H9 (cell line): ENCODE measurements around the gene LRWD1. TPM values are rescaled to one million over a fixed set of nuclear protein-coding genes. Genes with fewer than 3 reads are reported as not detected.

Experiments used
- DNase-seq: peaks from one replicate; pipeline ENCODE4 v3.0.0-alpha.2; 2017
- H2AFZ ChIP-seq: one replicate; pipeline ENCODE4 v1.6.1; 2013; ENCODE audit warnings: mild to moderate bottlenecking, low read length, control low read depth, moderate library complexity
- H2AK5ac ChIP-seq: 2 replicates; pipeline ENCODE4 v1.6.1; 2013; ENCODE audit warnings: low read length, control low read depth, mixed read lengths; ENCODE audit not compliant: insufficient read length
- H2BK120ac ChIP-seq: one replicate; pipeline ENCODE4 v1.6.1; 2013; ENCODE audit warnings: low read depth, mild to moderate bottlenecking, low read length, control low read depth, inconsistent platforms; ENCODE audit not compliant: poor library complexity, severe bottlenecking
- H2BK12ac ChIP-seq: 2 replicates; pipeline ENCODE4 v1.6.1; 2013; ENCODE audit warnings: low read length, control low read depth, mixed read lengths, low read depth; ENCODE audit not compliant: insufficient read length
- H2BK15ac ChIP-seq: 2 replicates; pipeline ENCODE4 v1.6.1; 2013; ENCODE audit warnings: low read depth, low read length, control low read depth
- H2BK20ac ChIP-seq: one replicate; pipeline ENCODE4 v1.6.1; 2013; ENCODE audit warnings: low read depth, mild to moderate bottlenecking, low read length, control low read depth, inconsistent platforms; ENCODE audit not compliant: poor library complexity, severe bottlenecking
- H2BK5ac ChIP-seq: 2 replicates; pipeline ENCODE4 v1.6.1; 2013; ENCODE audit warnings: low read length, control low read depth, mixed read lengths; ENCODE audit not compliant: insufficient read length
- H3K14ac ChIP-seq: 2 replicates; pipeline ENCODE4 v1.6.1; 2013; ENCODE audit warnings: low read length, control low read depth; ENCODE audit not compliant: insufficient read depth
- H3K18ac ChIP-seq: 2 replicates; pipeline ENCODE4 v1.6.1; 2013; ENCODE audit warnings: low read depth, mild to moderate bottlenecking, mixed read lengths, low read length, control low read depth; ENCODE audit not compliant: insufficient read length
- H3K23ac ChIP-seq: 2 replicates; pipeline ENCODE4 v1.6.1; 2013; ENCODE audit warnings: low read length, control low read depth, mixed read lengths, low read depth; ENCODE audit not compliant: insufficient read length
- H3K23me2 ChIP-seq: 2 replicates; pipeline ENCODE4 v1.6.1; 2013; ENCODE audit warnings: low read depth, mild to moderate bottlenecking, mixed read lengths, low read length, control low read depth; ENCODE audit not compliant: insufficient read length, poor library complexity, severe bottlenecking
- H3K27ac ChIP-seq: 2 replicates; pipeline ENCODE4 v1.5.1; 2013; ENCODE audit warnings: low read length, control low read depth, mixed read lengths, low read depth; ENCODE audit not compliant: insufficient read length
- H3K27me3 ChIP-seq: 2 replicates; pipeline ENCODE4 v1.6.1; 2013; ENCODE audit warnings: low read length, control low read depth, inconsistent platforms; ENCODE audit not compliant: insufficient read depth
- H3K4ac ChIP-seq: 2 replicates; pipeline ENCODE4 v1.6.1; 2013; ENCODE audit warnings: low read depth, mild to moderate bottlenecking, control low read depth, inconsistent platforms, low read length, moderate library complexity
- H3K4me1 ChIP-seq: 2 replicates; pipeline ENCODE4 v1.6.1; 2013; ENCODE audit warnings: low read length, control low read depth, inconsistent platforms; ENCODE audit not compliant: insufficient read depth
- H3K4me2 ChIP-seq: 2 replicates; pipeline ENCODE4 v1.6.1; 2013; ENCODE audit warnings: low read length, control low read depth, mixed read lengths; ENCODE audit not compliant: insufficient read length, insufficient read depth
- H3K56ac ChIP-seq: 2 replicates; pipeline ENCODE4 v1.6.1; 2013; ENCODE audit warnings: low read depth, mild to moderate bottlenecking, mixed read lengths, low read length, control low read depth; ENCODE audit not compliant: insufficient read length
- H3K79me1 ChIP-seq: 2 replicates; pipeline ENCODE4 v1.6.1; 2013; ENCODE audit warnings: low read depth, mild to moderate bottlenecking, moderate library complexity, low read length, control low read depth, inconsistent platforms; ENCODE audit not compliant: insufficient read depth, poor library complexity, severe bottlenecking
- H3K79me2 ChIP-seq: 2 replicates; pipeline ENCODE4 v1.6.1; 2013; ENCODE audit warnings: low read length, control low read depth, inconsistent platforms; ENCODE audit not compliant: insufficient read depth
- H3K9ac ChIP-seq: 2 replicates; pipeline ENCODE4 v1.6.1; 2013; ENCODE audit warnings: low read length, control low read depth, mixed read lengths; ENCODE audit not compliant: insufficient read length; ENCODE audit errors: extremely low read depth
- H3K9me3 ChIP-seq: one replicate; pipeline ENCODE4 v1.6.1; 2013; ENCODE audit warnings: low read depth, low read length, inconsistent platforms; ENCODE audit not compliant: control insufficient read depth
- H3T11ph ChIP-seq: one replicate; pipeline ENCODE4 v1.6.1; 2013; ENCODE audit warnings: mild to moderate bottlenecking, low read length, control low read depth, inconsistent platforms
- H4K20me1 ChIP-seq: one replicate; pipeline ENCODE4 v1.6.1; 2013; ENCODE audit not compliant: control insufficient read depth, insufficient read length, insufficient read depth
- H4K5ac ChIP-seq: 2 replicates; pipeline ENCODE4 v1.6.1; 2013; ENCODE audit warnings: low read depth, mild to moderate bottlenecking, mixed read lengths, low read length, control low read depth; ENCODE audit not compliant: insufficient read length
- H4K8ac ChIP-seq: replicated peaks from 2 replicates; pipeline ENCODE4 v1.6.1; 2013; ENCODE audit warnings: low read length, control low read depth, mixed read lengths, low read depth; ENCODE audit not compliant: insufficient read length
- H4K91ac ChIP-seq: 2 replicates; pipeline ENCODE4 v1.6.1; 2013; ENCODE audit warnings: low read depth, mild to moderate bottlenecking, moderate library complexity, mixed read lengths, low read length, control low read depth; ENCODE audit not compliant: insufficient read length
- H3K27ac Mint-ChIP-seq, 3 experiments: 2 replicates in 2 of 3; 3 replicates in 1 of 3; pipeline ENCODE4 v1.8.0; 2020 to 2021; ENCODE audit warnings: mixed read lengths in 3 of 3, mild to moderate bottlenecking in 1 of 3, moderate library complexity in 1 of 3
- H3K27me3 Mint-ChIP-seq: 2 replicates; pipeline ENCODE4 v1.8.0; 2021; ENCODE audit warnings: low read depth, mild to moderate bottlenecking, moderate library complexity, mixed read lengths
- H3K36me3 Mint-ChIP-seq, 3 experiments: 2 replicates in 2 of 3; 3 replicates in 1 of 3; pipeline ENCODE4 v1.8.0; 2020 to 2021; ENCODE audit warnings: low read depth in 3 of 3, mixed read lengths in 3 of 3; ENCODE audit not compliant: insufficient read depth in 1 of 3
- H3K4me1 Mint-ChIP-seq, 2 experiments: 2 replicates each; pipeline ENCODE4 v1.8.0; 2020; ENCODE audit warnings: mixed read lengths in 2 of 2
- H3K4me3 Mint-ChIP-seq, 2 experiments: 2 replicates in 1 of 2; 3 replicates in 1 of 2; pipeline ENCODE4 v1.8.0; 2020 to 2021; ENCODE audit warnings: mild to moderate bottlenecking in 2 of 2, mixed read lengths in 2 of 2, moderate library complexity in 1 of 2
- H3K9me3 Mint-ChIP-seq, 2 experiments: 2 replicates in 1 of 2; 3 replicates in 1 of 2; pipeline ENCODE4 v1.8.0; 2020; ENCODE audit warnings: mild to moderate bottlenecking in 2 of 2, mixed read lengths in 2 of 2, moderate library complexity in 1 of 2
- CTCF ChIP-seq: fragments of 200-600 bp; sonication (generic); conservative IDR thresholded peaks from 3 replicates; pipeline ENCODE4 v1.8.0; 2021; ENCODE audit warnings: antibody characterized with exemption, mild to moderate bottlenecking
- WGBS: extraction: QIAGEN DNeasy Blood & Tissue Kit; methylation state at CpG from one replicate; pipeline ENCODE4 v1.1.7; 2013; ENCODE audit warnings: missing lambda C conversion rate, low lambda C conversion rate, mixed read lengths; ENCODE audit not compliant: insufficient read length; ENCODE audit errors: extremely low coverage; 5-methylcytosine and 5-hydroxymethylcytosine counted together
- total RNA-seq: library from RNA; stranded (reverse); gene quantifications from 2 replicates; pipeline ENCODE4 v1.2.1, GENCODE V29; 2021

LRWD1 gene
- total RNA-seq, 1 experiment from 2014 or later = 35.1 TPM

GRCh38 chr7:102432442-102433218 lies 32.2 kb upstream of the LRWD1 start:
- peaks cover 9% of the 10 kb centered on the region for H3K23me2 ChIP-seq
- H2BK20ac ChIP-seq = no peak overlapping the region
- H3K4me1 ChIP-seq = no peaks in the 10 kb centered on the region; the same call in 1 of the 2 replicates
- no peak overlapping the region for H2BK120ac ChIP-seq
- no peaks in the 10 kb centered on the region for H3K27me3 ChIP-seq
- Mint-ChIP-seq H3K4me1 (peaks cover 21% of the 10 kb centered on the region in 2 experiments), H3K27me3 (peaks cover 8% of the 10 kb centered on the region), H3K27ac (no peak overlapping the region; a peak in 1 of 7 replicates), H3K9me3 (no peaks in the 10 kb centered on the region), H3K36me3 (peaks cover 0 to 16% (median 0%) of the 10 kb centered on the region in 3 experiments; a peak in 3 of 7 replicates), H3K4me3 (peak overlapping the region; percentile 75 to 79)
- TF ChIP-seq CTCF = no peak
- H3K23ac ChIP-seq = no peak overlapping the region
- H3K9ac ChIP-seq = no peak overlapping the region
- no peaks in the 10 kb centered on the region for H3K9me3 ChIP-seq
- no peak overlapping the region for H3K56ac ChIP-seq
- no peak overlapping the region for H4K91ac ChIP-seq
- peak overlapping the region; percentile 54 for H3K18ac ChIP-seq
- H2BK15ac ChIP-seq = no peak overlapping the region
- no peaks in the 10 kb centered on the region for H4K20me1 ChIP-seq
- H4K8ac ChIP-seq = no peak overlapping the region
- H2BK12ac ChIP-seq = no peak overlapping the region
- H2BK5ac ChIP-seq = no peak overlapping the region
- no peaks in the 10 kb centered on the region for H3K79me1 ChIP-seq
- WGBS = no CpG with 5 or more reads among the region's 27 CpGs
- H3K4ac ChIP-seq = no peak overlapping the region
- no peak overlapping the region for H3T11ph ChIP-seq
- no peak overlapping the region for H3K27ac ChIP-seq
- no peak overlapping the region for H2AK5ac ChIP-seq
- H3K79me2 ChIP-seq = no peaks in the 10 kb centered on the region
- peak; percentile 33 for DNase-seq
- peak overlapping the region; percentile 40 for H3K4me2 ChIP-seq
- peak overlapping the region; percentile 55; the same call in 1 of the 2 replicates for H3K14ac ChIP-seq
- no peak overlapping the region for H2AFZ ChIP-seq
- H4K5ac ChIP-seq = no peak overlapping the region
